IMR-90 (cell line): ENCODE results near the gene CNDP1. TPM values are rescaled to one million over a fixed set of nuclear protein-coding genes. Genes with fewer than 3 reads are reported as not detected.

Experiments
- ATAC-seq: fragments of 200-7000 bp; cut with Tn5 transposase; 2 replicates; pipeline ENCODE4 v1.9.1; 2020; ENCODE audit warnings: low read depth, mild to moderate bottlenecking, moderate library complexity
- BruUV-seq: library from RNA; stranded (reverse); fragments of 400-500 nt; replicated peaks from 2 replicates; lab custom pipeline; 2021; lab: Mats Ljungman, UMichigan
- CTCF ChIA-PET: fragments of 300-600 bp; formaldehyde crosslinking; extraction: SDS; loops from one replicate; lab custom pipeline; 2021; ENCODE audit warnings: antibody characterized with exemption; lab: Yijun Ruan, JAX
- POLR2A ChIA-PET: fragments of 300-600 bp; sonication (Branson Sonifier 250); formaldehyde crosslinking; loops from one replicate; lab custom pipeline; 2022; ENCODE audit warnings: antibody characterized with exemption; ENCODE audit not compliant: unreplicated experiment; lab: Charles Lee
- DNase-seq: peaks from one replicate; pipeline ENCODE4 v3.0.0; 2013
- H2AFZ ChIP-seq: replicated peaks from 2 replicates; pipeline ENCODE3; 2013; ENCODE audit warnings: low read length, mild to moderate bottlenecking; ENCODE audit not compliant: poor library complexity
- H2AK5ac ChIP-seq: 2 replicates; pipeline ENCODE4 v1.6.1; 2013; ENCODE audit warnings: low read depth, low read length, inconsistent platforms
- H2AK9ac ChIP-seq: replicated peaks from 2 replicates; pipeline ENCODE3; 2013; ENCODE audit warnings: mild to moderate bottlenecking, low read depth, low read length, moderate library complexity; ENCODE audit not compliant: poor library complexity
- H2BK120ac ChIP-seq: 2 replicates; pipeline ENCODE4 v1.6.1; 2013; ENCODE audit warnings: low read depth, low read length, inconsistent platforms
- H2BK15ac ChIP-seq: 3 replicates; pipeline ENCODE4 v1.6.1; 2013; ENCODE audit warnings: low read depth, low read length, inconsistent platforms
- H2BK20ac ChIP-seq: 2 replicates; pipeline ENCODE4 v1.6.1; 2013; ENCODE audit warnings: low read depth, mild to moderate bottlenecking, inconsistent platforms, low read length, moderate library complexity
- H2BK5ac ChIP-seq: 2 replicates; pipeline ENCODE4 v1.6.1; 2013; ENCODE audit warnings: mild to moderate bottlenecking, low read depth, low read length, inconsistent platforms; ENCODE audit not compliant: poor library complexity, severe bottlenecking
- H3K14ac ChIP-seq: replicated peaks from 2 replicates; pipeline ENCODE4 v1.6.1; 2013; ENCODE audit warnings: low read depth, low read length, inconsistent platforms
- H3K18ac ChIP-seq: 2 replicates; pipeline ENCODE4 v1.6.1; 2013; ENCODE audit warnings: low read depth, low read length, control low read depth
- H3K23ac ChIP-seq: 2 replicates; pipeline ENCODE4 v1.6.1; 2013; ENCODE audit warnings: low read depth, low read length, inconsistent platforms
- H3K27ac ChIP-seq: 2 replicates; pipeline ENCODE4 v1.5.1; 2013; ENCODE audit warnings: mild to moderate bottlenecking, control low read depth, low read length; ENCODE audit not compliant: insufficient read depth
- H3K27me3 ChIP-seq: 2 replicates; pipeline ENCODE4 v1.6.1; 2013; ENCODE audit warnings: low read length; ENCODE audit not compliant: control insufficient read depth, insufficient read depth
- H3K36me3 ChIP-seq: 2 replicates; pipeline ENCODE4 v1.6.1; 2013; ENCODE audit warnings: low read length, mixed read lengths; ENCODE audit not compliant: control insufficient read depth, insufficient read depth
- H3K4ac ChIP-seq: 2 replicates; pipeline ENCODE4 v1.6.1; 2013; ENCODE audit warnings: low read depth, low read length, inconsistent platforms
- H3K4me1 ChIP-seq: 2 replicates; pipeline ENCODE4 v1.6.1; 2013; ENCODE audit warnings: low read length, mixed read lengths; ENCODE audit not compliant: control insufficient read depth, insufficient read depth
- H3K4me2 ChIP-seq: 2 replicates; pipeline ENCODE4 v1.6.1; 2013; ENCODE audit warnings: low read depth, mild to moderate bottlenecking, control low read depth, low read length, moderate library complexity
- H3K4me3 ChIP-seq: 2 replicates; pipeline ENCODE4 v1.5.1; 2013; ENCODE audit warnings: low read depth, mild to moderate bottlenecking, control low read depth, low read length, moderate library complexity; ENCODE audit not compliant: insufficient read depth
- H3K56ac ChIP-seq: 2 replicates; pipeline ENCODE4 v1.6.1; 2013; ENCODE audit warnings: low read length, inconsistent platforms; ENCODE audit not compliant: insufficient read depth; ENCODE audit errors: extremely low read depth
- H3K79me1 ChIP-seq, 2 experiments: 2 replicates each; pipeline ENCODE4 v1.6.1; 2013; ENCODE audit warnings: low read length in 2 of 2, inconsistent platforms in 1 of 2, low read depth in 1 of 2
- H3K9ac ChIP-seq: 2 replicates; pipeline ENCODE4 v1.6.1; 2013; ENCODE audit warnings: low read depth, low read length, control low read depth
- H3K9me1 ChIP-seq: 2 replicates; pipeline ENCODE4 v1.6.1; 2013; ENCODE audit warnings: low read length, inconsistent platforms; ENCODE audit not compliant: insufficient read depth
- H3K9me3 ChIP-seq: 2 replicates; pipeline ENCODE4 v1.6.1; 2013; ENCODE audit warnings: low read length; ENCODE audit not compliant: control insufficient read depth, insufficient read depth
- H4K20me1 ChIP-seq: 2 replicates; pipeline ENCODE4 v1.6.1; 2013; ENCODE audit warnings: low read length, inconsistent platforms; ENCODE audit not compliant: insufficient read depth
- H4K5ac ChIP-seq: 2 replicates; pipeline ENCODE4 v1.6.1; 2013; ENCODE audit warnings: mild to moderate bottlenecking, low read depth, low read length, control low read depth
- H4K8ac ChIP-seq, 2 experiments: 2 replicates each; pipeline ENCODE4 v1.6.1; 2013; ENCODE audit warnings: low read depth in 2 of 2, low read length in 2 of 2, control low read depth in 1 of 2, inconsistent platforms in 1 of 2
- H4K91ac ChIP-seq: 2 replicates; pipeline ENCODE4 v1.6.1; 2013; ENCODE audit warnings: low read depth, low read length, inconsistent platforms; ENCODE audit not compliant: insufficient read depth
- BHLHE40 ChIP-seq: fragments of 150-350 bp; IDR thresholded peaks from 2 replicates; pipeline ENCODE4 v1.6.1; 2016; ENCODE audit warnings: mild to moderate bottlenecking, low read depth, low read length
- CHD1 ChIP-seq: IDR thresholded peaks from 2 replicates; pipeline ENCODE4 v1.6.1; 2012; ENCODE audit warnings: low read depth, low read length, improper control_type of control experiment
- CTCF ChIP-seq: conservative IDR thresholded peaks from 2 replicates; pipeline ENCODE4 v1.5.1; 2012; ENCODE audit warnings: mild to moderate bottlenecking, low read depth, low read length, improper control_type of control experiment
- ELK1 ChIP-seq: fragments of 150-350 bp; IDR thresholded peaks from 2 replicates; pipeline ENCODE4 v1.6.1; 2016; ENCODE audit warnings: low read depth, mild to moderate bottlenecking, low read length, moderate library complexity, borderline replicate concordance
- FOS ChIP-seq: fragments of 150-350 bp; IDR thresholded peaks from 2 replicates; pipeline ENCODE4 v1.6.1; 2016; ENCODE audit warnings: low read depth, low read length
- MAFK ChIP-seq: IDR thresholded peaks from 2 replicates; pipeline ENCODE4 v1.6.1; 2012; ENCODE audit warnings: low read depth, low read length, improper control_type of control experiment
- MXI1 ChIP-seq: IDR thresholded peaks from 2 replicates; pipeline ENCODE4 v1.6.1; 2012; ENCODE audit warnings: low read depth, mild to moderate bottlenecking, low read length, moderate library complexity, borderline replicate concordance
- NFE2L2 ChIP-seq: fragments of 150-350 bp; IDR thresholded peaks from 2 replicates; pipeline ENCODE4 v1.6.1; 2016; ENCODE audit warnings: low read depth, mild to moderate bottlenecking, low read length
- POLR2A ChIP-seq: IDR thresholded peaks from 2 replicates; pipeline ENCODE4 v1.6.1; 2012; ENCODE audit warnings: mild to moderate bottlenecking, low read depth, low read length
- RAD21 ChIP-seq: IDR thresholded peaks from 2 replicates; pipeline ENCODE4 v1.6.1; 2012; ENCODE audit warnings: low read length, improper control_type of control experiment
- RCOR1 ChIP-seq: IDR thresholded peaks from 2 replicates; pipeline ENCODE4 v1.6.1; 2012; ENCODE audit warnings: mild to moderate bottlenecking, low read length, improper control_type of control experiment; ENCODE audit not compliant: insufficient replicate concordance
- RFX5 ChIP-seq: IDR thresholded peaks from 2 replicates; pipeline ENCODE4 v1.8.0; 2012; ENCODE audit warnings: low read depth, mild to moderate bottlenecking, low read length, moderate library complexity
- SMC3 ChIP-seq: fragments of 150-350 bp; IDR thresholded peaks from 2 replicates; pipeline ENCODE4 v1.6.1; 2016; ENCODE audit warnings: low read depth, mild to moderate bottlenecking, antibody characterized with exemption, low read length, moderate library complexity
- USF2 ChIP-seq: fragments of 150-350 bp; IDR thresholded peaks from 2 replicates; pipeline ENCODE4 v1.6.1; 2017; ENCODE audit warnings: mild to moderate bottlenecking, antibody characterized with exemption, low read length, low read depth
- WGBS, 2 experiments: methylation state at CpG; one replicate each; pipeline versions ENCODE4 v1.1.5 to v1.1.7; 2013; ENCODE audit warnings: missing lambda C conversion rate in 2 of 2; ENCODE audit not compliant: insufficient read length in 1 of 2; ENCODE audit errors: extremely low coverage in 2 of 2; 5-methylcytosine and 5-hydroxymethylcytosine counted together
- dilution Hi-C: fragments of 300-500 bp; cut with HindIII; formaldehyde crosslinking; loops from one replicate; pipeline ENCODE4 v1.14.3; 2018; ENCODE audit warnings: low sequenced_read_pairs; ENCODE audit not compliant: unreplicated experiment
- in situ Hi-C: fragments of 300-500 bp; cut with MboI; formaldehyde crosslinking; loops from 3 replicates; pipeline ENCODE4 v1.14.3; 2019; ENCODE audit warnings: low sequenced_read_pairs, inconsistent platforms, mixed read lengths
- intact Hi-C: fragments of 100-400 bp; cut with micrococcal nuclease; formaldehyde crosslinking; loops from 2 replicates; pipeline ENCODE4 v1.10.0; 2022
- polyA plus RNA-seq, 3 experiments: library from polyadenylated mRNA; depleted of rRNA; stranded (reverse); fragments of >200 nt; gene quantifications; 2 replicates each; pipeline ENCODE4 v1.2.3, GENCODE V29; 2012; ENCODE audit warnings: low replicate concordance in 1 of 3
- total RNA-seq: library from RNA; depleted of rRNA; stranded (reverse); fragments of >200 nt; gene quantifications from 2 replicates; pipeline ENCODE4 v1.2.3, GENCODE V29; 2012

CNDP1 gene
- total and polyA plus RNA-seq, 2 of the 4 experiments (the other 2 are of a cell fraction), result not detected

- TF ChIP-seq MAFK (no peak), RFX5 (no peak), SMC3 (no peak), MXI1 (no peak)
Measured at GRCh38 chr18:74558096-74558495, 23.8 kb downstream of the CNDP1 start (continued).

- no peak overlapping the region for H2BK20ac ChIP-seq
- dilution Hi-C loops, result no loop called here
- H3K4me3 ChIP-seq, result no peak overlapping the region
- no peak overlapping the region for H3K27ac ChIP-seq
- CTCF ChIA-PET, result interaction anchor here (1.4 kb wide), 1 partner anchor 10 kb away, joined by 7 read pairs; no protein-coding TSS in a partner anchor
- DNase-seq (no peak), ATAC-seq (no peak)
- 0 out of 2 replicates have a peak, but pooled peaks cover 3% of the 10 kb centered on the region for H3K9me3 ChIP-seq
- no peak overlapping the region for H3K14ac ChIP-seq
- H2AK9ac ChIP-seq, result no peak overlapping the region
- H3K27me3 ChIP-seq, result peaks cover 29% of the 10 kb centered on the region
- H3K79me1 ChIP-seq, result no peaks in the 10 kb centered on the region
- in situ Hi-C loops, result loop anchor here (25.0 kb wide), 1 partner anchor 350 kb away; no protein-coding TSS in a partner anchor
- WGBS, 2 experiments, result no CpG with 5 or more reads among the region's 4 CpGs
- H3K4ac ChIP-seq, result no peak overlapping the region
- no peaks in the 10 kb centered on the region for H4K20me1 ChIP-seq
- no peak overlapping the region for H4K91ac ChIP-seq
- no peak overlapping the region for H3K18ac ChIP-seq
- no peak overlapping the region for H2BK5ac ChIP-seq
- no peak overlapping the region for H3K23ac ChIP-seq
- no peaks in the 10 kb centered on the region for H3K36me3 ChIP-seq
- intact Hi-C loops, result no loop called here
- POLR2A ChIA-PET, result no interaction called here
- H3K9me1 ChIP-seq, result no peaks in the 10 kb centered on the region
- no peak overlapping the region for H4K8ac ChIP-seq
- no peak overlapping the region for H2AK5ac ChIP-seq
- H2BK15ac ChIP-seq, result no peak overlapping the region
- no peak overlapping the region for H2BK120ac ChIP-seq
- no peaks in the 10 kb centered on the region for H3K4me1 ChIP-seq
- no peak overlapping the region for H3K4me2 ChIP-seq
- no peak overlapping the region for H4K5ac ChIP-seq
- BruUV-seq, result no TSS peak
- H3K56ac ChIP-seq, result no peak overlapping the region
- no peak overlapping the region for H2AFZ ChIP-seq
- H3K9ac ChIP-seq, result no peak overlapping the region
- TF ChIP-seq MAFK (no peak), RAD21 (no peak), NFE2L2 (no peak), FOS (no peak), POLR2A (no peak), SMC3 (no peak), RFX5 (no peak), ELK1 (no peak), CTCF (no peak), RCOR1 (no peak), BHLHE40 (no peak), USF2 (no peak), CHD1 (no peak)
Measured at GRCh38 chr18:74562131-74562730, 27.9 kb downstream of the CNDP1 start.
